GM12892 (cell line): ENCODE data around the gene APBB2.

ENCODE experiments used
- POLR2A ChIP-seq: IDR thresholded peaks from 2 replicates; pipeline ENCODE4 v1.6.1; 2011; ENCODE audit warnings: low read depth, low read length, control low read depth
- POLR2AphosphoS5 ChIP-seq: IDR thresholded peaks from 2 replicates; pipeline ENCODE4 v1.6.1; 2011; ENCODE audit warnings: low read depth, low read length, control low read depth

- TF ChIP-seq POLR2A (no peak), POLR2AphosphoS5 (no peak)
Measured at GRCh38 chr4:41202356-41202755, 12.0 kb downstream of the APBB2 start.
